HL-60 (cell line): ENCODE results near the gene GTF2H4.

Source experiments
- DNase-seq, 2 experiments: peaks; one replicate each; pipeline ENCODE4 v3.0.0-alpha.2; 2010 to 2020; ENCODE audit warnings: low read depth in 1 of 2, low spot score in 1 of 2
- H3K27ac ChIP-seq: fragments of 250-450 bp; sonication (Bioruptor Pico); replicated peaks from 2 replicates; pipeline ENCODE4 v1.5.1; 2020; ENCODE audit warnings: mild to moderate bottlenecking, moderate library complexity
- H3K27me3 ChIP-seq: fragments of 250-450 bp; sonication (Bioruptor Pico); 2 replicates; pipeline ENCODE4 v1.5.1; 2021; ENCODE audit warnings: mild to moderate bottlenecking, moderate library complexity; ENCODE audit not compliant: insufficient read depth, poor library complexity, severe bottlenecking
- H3K4me3 ChIP-seq: replicated peaks from 2 replicates; pipeline ENCODE4 v1.5.1; 2011; ENCODE audit warnings: mild to moderate bottlenecking, control low read depth, low read length; ENCODE audit not compliant: insufficient read depth
- GABPA ChIP-seq: IDR thresholded peaks from 2 replicates; pipeline ENCODE4 v1.6.1; 2012; ENCODE audit warnings: low read depth
- POLR2AphosphoS5 ChIP-seq: IDR thresholded peaks from 2 replicates; pipeline ENCODE4 v1.6.1; 2012; ENCODE audit warnings: low read depth
- SPI1 ChIP-seq: IDR thresholded peaks from 2 replicates; pipeline ENCODE4 v1.6.1; 2012; ENCODE audit warnings: low read depth, mild to moderate bottlenecking, borderline replicate concordance
- TF ChIP-seq, protein P1 (sequence below): IDR thresholded peaks from 2 replicates; pipeline ENCODE4 v1.6.1; 2012; ENCODE audit warnings: low read depth; ENCODE audit not compliant: insufficient replicate concordance
- TF ChIP-seq, protein P2 (sequence below): IDR thresholded peaks from one replicate; pipeline ENCODE4 v1.5.1; 2011; ENCODE audit warnings: low read length, control low read depth, inconsistent platforms; ENCODE audit not compliant: insufficient read depth

The GTF2H4 gene

DNA sequence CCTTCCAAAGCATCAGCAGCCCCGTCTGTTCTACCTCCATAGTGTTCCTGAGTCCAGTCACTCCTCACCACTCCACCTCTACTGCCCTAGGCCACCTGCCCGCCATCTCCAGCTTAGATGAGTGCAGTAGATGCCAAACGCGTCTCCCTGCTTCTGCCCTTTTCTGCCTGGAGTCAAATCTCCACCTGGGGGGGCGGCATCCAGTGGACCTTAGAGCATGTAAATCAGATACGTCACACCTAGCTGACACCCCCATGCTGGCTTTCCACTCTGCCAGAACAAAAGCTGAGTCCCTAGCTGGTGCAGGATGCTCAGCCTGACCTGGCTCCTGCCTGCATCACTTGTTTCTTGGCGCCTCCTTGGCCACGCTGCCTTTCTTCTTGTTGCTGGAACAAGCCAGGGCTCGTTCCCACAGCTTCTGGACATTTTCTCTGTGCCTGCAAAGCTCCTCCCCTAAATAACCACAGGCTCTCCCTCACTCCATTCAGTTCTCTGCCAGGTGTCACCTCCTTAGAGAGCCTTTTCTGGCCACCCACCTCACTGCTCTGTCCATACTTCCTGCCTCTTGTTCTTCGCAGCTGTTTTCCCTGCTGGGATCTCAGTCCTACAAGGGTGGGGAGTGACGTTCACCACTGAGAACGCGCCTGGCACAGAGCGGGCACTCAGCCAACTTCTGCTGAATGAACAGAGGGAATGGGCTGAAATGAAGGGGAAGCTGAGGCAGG, 17.9 kb upstream of the GTF2H4 start:
- H3K27ac ChIP-seq, result no peak overlapping the region
- no peak overlapping the region for H3K4me3 ChIP-seq
- TF ChIP-seq, protein P1, sequence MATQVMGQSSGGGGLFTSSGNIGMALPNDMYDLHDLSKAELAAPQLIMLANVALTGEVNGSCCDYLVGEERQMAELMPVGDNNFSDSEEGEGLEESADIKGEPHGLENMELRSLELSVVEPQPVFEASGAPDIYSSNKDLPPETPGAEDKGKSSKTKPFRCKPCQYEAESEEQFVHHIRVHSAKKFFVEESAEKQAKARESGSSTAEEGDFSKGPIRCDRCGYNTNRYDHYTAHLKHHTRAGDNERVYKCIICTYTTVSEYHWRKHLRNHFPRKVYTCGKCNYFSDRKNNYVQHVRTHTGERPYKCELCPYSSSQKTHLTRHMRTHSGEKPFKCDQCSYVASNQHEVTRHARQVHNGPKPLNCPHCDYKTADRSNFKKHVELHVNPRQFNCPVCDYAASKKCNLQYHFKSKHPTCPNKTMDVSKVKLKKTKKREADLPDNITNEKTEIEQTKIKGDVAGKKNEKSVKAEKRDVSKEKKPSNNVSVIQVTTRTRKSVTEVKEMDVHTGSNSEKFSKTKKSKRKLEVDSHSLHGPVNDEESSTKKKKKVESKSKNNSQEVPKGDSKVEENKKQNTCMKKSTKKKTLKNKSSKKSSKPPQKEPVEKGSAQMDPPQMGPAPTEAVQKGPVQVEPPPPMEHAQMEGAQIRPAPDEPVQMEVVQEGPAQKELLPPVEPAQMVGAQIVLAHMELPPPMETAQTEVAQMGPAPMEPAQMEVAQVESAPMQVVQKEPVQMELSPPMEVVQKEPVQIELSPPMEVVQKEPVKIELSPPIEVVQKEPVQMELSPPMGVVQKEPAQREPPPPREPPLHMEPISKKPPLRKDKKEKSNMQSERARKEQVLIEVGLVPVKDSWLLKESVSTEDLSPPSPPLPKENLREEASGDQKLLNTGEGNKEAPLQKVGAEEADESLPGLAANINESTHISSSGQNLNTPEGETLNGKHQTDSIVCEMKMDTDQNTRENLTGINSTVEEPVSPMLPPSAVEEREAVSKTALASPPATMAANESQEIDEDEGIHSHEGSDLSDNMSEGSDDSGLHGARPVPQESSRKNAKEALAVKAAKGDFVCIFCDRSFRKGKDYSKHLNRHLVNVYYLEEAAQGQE, result no peak
- TF ChIP-seq, protein P2, sequence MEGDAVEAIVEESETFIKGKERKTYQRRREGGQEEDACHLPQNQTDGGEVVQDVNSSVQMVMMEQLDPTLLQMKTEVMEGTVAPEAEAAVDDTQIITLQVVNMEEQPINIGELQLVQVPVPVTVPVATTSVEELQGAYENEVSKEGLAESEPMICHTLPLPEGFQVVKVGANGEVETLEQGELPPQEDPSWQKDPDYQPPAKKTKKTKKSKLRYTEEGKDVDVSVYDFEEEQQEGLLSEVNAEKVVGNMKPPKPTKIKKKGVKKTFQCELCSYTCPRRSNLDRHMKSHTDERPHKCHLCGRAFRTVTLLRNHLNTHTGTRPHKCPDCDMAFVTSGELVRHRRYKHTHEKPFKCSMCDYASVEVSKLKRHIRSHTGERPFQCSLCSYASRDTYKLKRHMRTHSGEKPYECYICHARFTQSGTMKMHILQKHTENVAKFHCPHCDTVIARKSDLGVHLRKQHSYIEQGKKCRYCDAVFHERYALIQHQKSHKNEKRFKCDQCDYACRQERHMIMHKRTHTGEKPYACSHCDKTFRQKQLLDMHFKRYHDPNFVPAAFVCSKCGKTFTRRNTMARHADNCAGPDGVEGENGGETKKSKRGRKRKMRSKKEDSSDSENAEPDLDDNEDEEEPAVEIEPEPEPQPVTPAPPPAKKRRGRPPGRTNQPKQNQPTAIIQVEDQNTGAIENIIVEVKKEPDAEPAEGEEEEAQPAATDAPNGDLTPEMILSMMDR, result no peak
- TF ChIP-seq GABPA (no peak), POLR2AphosphoS5 (no peak), SPI1 (no peak)
- no peak for DNase-seq
- H3K27me3 ChIP-seq, result peaks cover 25% of the 10 kb centered on the region

DNA sequence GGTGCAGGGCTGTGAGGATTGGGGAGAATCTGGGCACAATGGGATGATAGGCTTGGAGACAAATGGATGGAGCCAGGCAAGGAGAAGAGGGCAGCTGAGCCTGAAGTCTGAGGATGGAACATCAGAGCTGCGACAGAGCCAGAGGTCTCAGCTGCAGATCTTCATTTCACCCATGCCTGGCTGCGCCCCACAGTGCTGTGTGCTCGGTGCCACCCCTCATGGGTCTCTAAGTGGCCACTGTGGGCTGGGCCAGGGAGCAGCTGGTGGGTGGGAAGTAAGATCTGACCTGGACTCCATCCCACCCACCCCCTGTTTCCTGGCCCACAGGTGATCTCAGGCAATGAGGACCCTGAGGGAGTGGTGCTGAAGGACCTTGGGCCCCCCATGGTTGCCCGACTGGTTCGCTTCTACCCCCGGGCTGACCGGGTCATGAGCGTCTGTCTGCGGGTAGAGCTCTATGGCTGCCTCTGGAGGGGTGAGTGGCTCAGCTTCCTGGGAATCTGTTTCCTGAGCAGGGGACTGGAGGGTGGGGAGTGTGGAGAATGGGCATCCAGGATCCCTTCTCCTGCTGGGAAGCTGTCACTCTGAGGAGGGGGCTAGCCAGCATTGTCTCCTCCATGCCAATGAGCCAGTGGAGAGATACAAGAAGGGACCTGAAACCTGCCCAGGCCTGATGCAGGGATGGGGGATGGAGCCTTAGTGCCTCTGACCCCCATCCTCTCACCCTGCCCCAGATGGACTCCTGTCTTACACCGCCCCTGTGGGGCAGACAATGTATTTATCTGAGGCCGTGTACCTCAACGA, 17.2 kb upstream of the GTF2H4 start:
- Histone ChIP-seq H3K27me3 (peaks cover 18% of the 10 kb centered on the region), H3K4me3 (no peak overlapping the region), H3K27ac (no peak overlapping the region)
- no peak for DNase-seq
- no peak for TF ChIP-seq POLR2AphosphoS5
- TF ChIP-seq, protein P2, result no peak
- TF ChIP-seq, protein P1, result no peak
- no peak for TF ChIP-seq GABPA
- TF ChIP-seq SPI1, result no peak

DNA sequence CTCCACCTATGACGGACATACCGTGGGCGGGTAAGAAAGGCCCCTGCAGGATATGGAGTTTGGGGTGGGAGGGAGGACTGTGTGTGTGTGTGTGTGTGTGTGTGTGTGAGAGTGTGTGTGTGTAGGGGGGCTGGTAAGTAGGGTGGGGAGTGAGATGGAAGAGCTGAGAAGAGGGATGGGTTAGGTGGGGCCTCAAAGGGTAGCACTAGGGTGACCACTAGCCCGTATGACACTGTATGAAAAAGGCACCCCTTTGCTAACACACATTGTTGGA, 16.6 kb upstream of the GTF2H4 start:
- no peak for DNase-seq
- Histone ChIP-seq H3K4me3 (no peak overlapping the region), H3K27me3 (peaks cover 12% of the 10 kb centered on the region), H3K27ac (no peak overlapping the region)
- TF ChIP-seq, protein P2, result no peak
- TF ChIP-seq SPI1 (no peak), POLR2AphosphoS5 (no peak), GABPA (no peak)
- TF ChIP-seq, protein P1, result no peak
